ENCODE results near the gene FBXW7. TPM values are rescaled to one million over a fixed set of nuclear protein-coding genes. Genes with fewer than 3 reads are reported as not detected.

Gene FBXW7
- total RNA-seq, 1 donor from 2014 or later: 23.3 TPM

DNA sequence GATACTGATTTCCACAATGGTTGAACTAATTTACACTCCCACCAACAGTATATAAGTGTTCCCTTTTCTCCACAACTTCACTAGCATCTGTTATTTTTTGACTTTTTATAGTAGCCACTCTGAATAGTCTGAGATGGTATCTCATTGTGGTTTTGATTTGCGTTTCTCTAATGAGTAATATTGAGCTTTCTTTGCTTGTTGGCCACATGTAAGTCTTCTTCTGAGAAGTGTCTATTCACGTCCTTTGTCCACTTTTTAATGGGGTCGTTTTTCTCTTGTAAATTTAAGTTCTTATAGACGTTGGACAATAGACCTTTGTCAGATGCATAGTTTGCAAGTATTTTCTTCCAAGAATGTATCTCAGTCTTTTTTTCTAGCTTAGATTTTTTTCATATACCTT lies 10.0 kb downstream of the FBXW7 start:
- Mint-ChIP-seq H3K36me3 (ENCODE audit: low read depth) (no peaks in the 10 kb centered on the region), H3K9me3 (ENCODE audit: low read depth) (no peaks in the 10 kb centered on the region), H3K27ac (ENCODE audit: unreplicated experiment) (no peak overlapping the region), H3K4me1 (ENCODE audit: low read depth) (peaks cover 8% of the 10 kb centered on the region), H3K4me3 (ENCODE audit: unreplicated experiment) (no peak overlapping the region), H3K27me3 (ENCODE audit: low read depth) (no peaks in the 10 kb centered on the region)
- DNase-seq (ENCODE audit: low spot score): no peak
- TF ChIP-seq, protein P1, sequence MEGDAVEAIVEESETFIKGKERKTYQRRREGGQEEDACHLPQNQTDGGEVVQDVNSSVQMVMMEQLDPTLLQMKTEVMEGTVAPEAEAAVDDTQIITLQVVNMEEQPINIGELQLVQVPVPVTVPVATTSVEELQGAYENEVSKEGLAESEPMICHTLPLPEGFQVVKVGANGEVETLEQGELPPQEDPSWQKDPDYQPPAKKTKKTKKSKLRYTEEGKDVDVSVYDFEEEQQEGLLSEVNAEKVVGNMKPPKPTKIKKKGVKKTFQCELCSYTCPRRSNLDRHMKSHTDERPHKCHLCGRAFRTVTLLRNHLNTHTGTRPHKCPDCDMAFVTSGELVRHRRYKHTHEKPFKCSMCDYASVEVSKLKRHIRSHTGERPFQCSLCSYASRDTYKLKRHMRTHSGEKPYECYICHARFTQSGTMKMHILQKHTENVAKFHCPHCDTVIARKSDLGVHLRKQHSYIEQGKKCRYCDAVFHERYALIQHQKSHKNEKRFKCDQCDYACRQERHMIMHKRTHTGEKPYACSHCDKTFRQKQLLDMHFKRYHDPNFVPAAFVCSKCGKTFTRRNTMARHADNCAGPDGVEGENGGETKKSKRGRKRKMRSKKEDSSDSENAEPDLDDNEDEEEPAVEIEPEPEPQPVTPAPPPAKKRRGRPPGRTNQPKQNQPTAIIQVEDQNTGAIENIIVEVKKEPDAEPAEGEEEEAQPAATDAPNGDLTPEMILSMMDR (IDR thresholded peaks at IDR 0.05): no peak

DNA sequence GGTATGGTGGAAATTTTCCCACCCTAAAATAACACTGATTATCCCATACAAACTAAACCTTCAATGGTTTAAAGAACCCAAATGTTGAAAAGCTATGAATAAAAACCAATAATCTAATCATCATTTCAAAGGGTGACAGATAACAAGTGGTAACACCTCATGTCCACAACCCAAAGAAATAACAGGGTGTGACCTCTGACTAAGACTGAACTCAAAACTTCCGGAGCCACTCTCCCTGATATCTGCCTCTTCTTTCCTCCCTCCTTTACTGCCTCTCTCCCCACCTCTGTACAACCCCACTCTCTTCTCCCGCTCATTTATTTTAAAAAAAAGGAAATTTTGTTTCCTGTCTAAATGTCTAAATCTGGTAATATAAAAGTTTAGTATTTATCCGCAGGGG lies 11.5 kb downstream of the FBXW7 start:
- H3K27ac Mint-ChIP-seq (ENCODE audit: unreplicated experiment): no peak overlapping the region
- TF ChIP-seq, protein P1 (IDR thresholded peaks at IDR 0.05): no peak

DNA sequence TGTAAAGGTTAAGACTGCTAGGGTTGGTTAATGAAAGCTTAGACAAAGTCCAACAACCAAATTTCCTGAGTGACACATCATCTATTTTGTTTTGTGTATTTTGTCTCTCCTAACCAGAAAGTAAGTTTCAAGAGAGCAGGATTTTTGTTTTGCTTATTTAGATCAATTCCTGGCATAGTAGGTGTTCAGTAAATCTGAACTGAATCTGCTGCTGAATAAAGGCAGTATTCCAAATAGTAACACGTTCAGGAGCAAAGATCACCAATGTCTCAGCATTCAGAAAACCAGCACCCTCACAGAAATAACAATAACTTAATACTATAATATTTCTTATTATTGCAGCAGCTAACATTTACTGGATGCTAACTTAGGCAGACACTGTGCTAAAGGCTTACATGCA lies 12.2 kb downstream of the FBXW7 start:
- TF ChIP-seq, protein P1 (IDR thresholded peaks at IDR 0.05): no peak
- H3K36me3 Mint-ChIP-seq (ENCODE audit: low read depth): no peaks in the 10 kb centered on the region
- H3K9me3 Mint-ChIP-seq (ENCODE audit: low read depth): peaks cover 2% of the 10 kb centered on the region
- peaks cover 8% of the 10 kb centered on the region for H3K4me1 Mint-ChIP-seq (ENCODE audit: low read depth)
- DNase-seq (ENCODE audit: low spot score): no peak
- no peaks in the 10 kb centered on the region for H3K27me3 Mint-ChIP-seq (ENCODE audit: low read depth)
- H3K4me3 Mint-ChIP-seq (ENCODE audit: unreplicated experiment): no peak overlapping the region
- no peak overlapping the region for H3K27ac Mint-ChIP-seq (ENCODE audit: unreplicated experiment)

More for the DNA sequence above, 11.5 kb downstream of the FBXW7 start:
- Mint-ChIP-seq H3K36me3 (ENCODE audit: low read depth) (no peaks in the 10 kb centered on the region), H3K4me1 (ENCODE audit: low read depth) (peaks cover 8% of the 10 kb centered on the region), H3K9me3 (ENCODE audit: low read depth) (peaks cover 2% of the 10 kb centered on the region), H3K27me3 (ENCODE audit: low read depth) (no peaks in the 10 kb centered on the region), H3K4me3 (ENCODE audit: unreplicated experiment) (no peak overlapping the region)
- no peak for DNase-seq (ENCODE audit: low spot score)

DNA sequence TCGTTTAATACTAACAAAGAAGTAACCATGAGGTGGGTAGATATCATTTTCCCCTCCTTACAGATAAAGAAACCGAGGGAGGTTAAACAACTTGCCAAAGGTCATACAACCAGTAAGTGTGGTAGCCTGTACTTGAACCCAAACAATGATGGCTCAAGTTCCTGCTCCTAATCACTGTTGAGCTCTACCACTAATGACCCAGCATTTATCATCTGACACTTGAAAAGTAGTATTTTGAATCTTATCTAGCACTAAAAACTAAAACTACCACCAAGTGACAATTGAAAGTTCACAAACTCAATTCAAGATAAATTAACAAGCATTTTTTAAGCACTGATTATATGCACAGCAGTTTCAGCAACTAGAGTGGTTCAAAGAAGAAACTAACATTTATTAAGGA lies 13.1 kb downstream of the FBXW7 start:
- no peak overlapping the region for H3K27ac Mint-ChIP-seq (ENCODE audit: unreplicated experiment)
- no peaks in the 10 kb centered on the region for H3K36me3 Mint-ChIP-seq (ENCODE audit: low read depth)
- no peaks in the 10 kb centered on the region for H3K27me3 Mint-ChIP-seq (ENCODE audit: low read depth)

DNA sequence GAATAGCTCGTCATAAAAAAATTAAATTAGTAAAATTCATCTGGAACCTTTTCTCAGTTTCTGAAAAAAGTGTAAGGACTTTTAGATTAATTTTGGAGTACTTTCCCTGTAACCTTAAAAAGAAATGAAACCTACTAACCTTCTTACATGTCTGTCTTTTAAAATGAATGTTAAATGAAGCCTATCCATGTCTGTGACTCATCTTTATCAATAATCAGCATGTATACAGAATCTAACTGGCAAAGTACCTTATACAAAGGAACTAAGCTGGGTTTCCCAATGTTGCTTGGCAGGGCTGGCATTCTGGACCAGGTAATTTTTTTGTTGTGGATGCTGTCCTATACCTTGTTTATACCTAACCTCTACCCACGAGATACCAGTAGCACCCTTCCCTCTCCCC lies 13.6 kb downstream of the FBXW7 start:
- H3K27me3 Mint-ChIP-seq (ENCODE audit: low read depth): no peaks in the 10 kb centered on the region
- H3K4me1 Mint-ChIP-seq (ENCODE audit: low read depth): peaks cover 8% of the 10 kb centered on the region
- DNase-seq (ENCODE audit: low spot score): no peak
- no peak overlapping the region for H3K4me3 Mint-ChIP-seq (ENCODE audit: unreplicated experiment)
- peaks cover 2% of the 10 kb centered on the region for H3K9me3 Mint-ChIP-seq (ENCODE audit: low read depth)
- no peak overlapping the region for H3K27ac Mint-ChIP-seq (ENCODE audit: unreplicated experiment)
- no peaks in the 10 kb centered on the region for H3K36me3 Mint-ChIP-seq (ENCODE audit: low read depth)
- TF ChIP-seq, protein P1 (IDR thresholded peaks at IDR 0.05): no peak

More for the DNA sequence above, 13.1 kb downstream of the FBXW7 start:
- Mint-ChIP-seq H3K9me3 (ENCODE audit: low read depth) (peaks cover 2% of the 10 kb centered on the region), H3K4me1 (ENCODE audit: low read depth) (peaks cover 8% of the 10 kb centered on the region), H3K4me3 (ENCODE audit: unreplicated experiment) (no peak overlapping the region)
- TF ChIP-seq, protein P1 (IDR thresholded peaks at IDR 0.05): no peak
- no peak for DNase-seq (ENCODE audit: low spot score)

Measured in chondrocyte (in vitro differentiated cells).